HepG2 (cell line): ENCODE measurements around the gene RBCK1. TPM values are rescaled to one million over a fixed set of nuclear protein-coding genes. Genes with fewer than 3 reads are reported as not detected.
A peak's percentile ranks its signal among the peaks of the same experiment; 100 is the strongest.

ENCODE experiments used
- ARNT ChIP-seq: fragments of 450-650 bp; IDR thresholded peaks from 2 replicates; pipeline ENCODE4 v1.6.1; 2017
- E2F2 ChIP-seq: sonication (generic); formaldehyde crosslinking; IDR thresholded peaks from 2 replicates; pipeline ENCODE4 v1.4.0; 2020; ENCODE audit warnings: missing genetic modification reagents, borderline replicate concordance
- IRF9 ChIP-seq: sonication (generic); formaldehyde crosslinking; IDR thresholded peaks from 2 replicates; pipeline ENCODE4 v1.8.0; 2022; ENCODE audit warnings: missing genetic modification reagents, mild to moderate bottlenecking, borderline replicate concordance
- KIAA2018 ChIP-seq: sonication (generic); formaldehyde crosslinking; IDR thresholded peaks from 2 replicates; pipeline ENCODE4 v1.5.0; 2020; ENCODE audit warnings: mild to moderate bottlenecking, missing genetic modification reagents, borderline replicate concordance
- KLF16 ChIP-seq, 2 experiments: sonication (generic) in 1 of 2; formaldehyde crosslinking in 1 of 2; IDR thresholded peaks; 2 replicates each; pipeline versions ENCODE4 v1.6.1 to v1.8.0; 2016 to 2023; ENCODE audit warnings: missing genetic modification reagents in 2 of 2, missing compliant biosample characterization in 1 of 2
- PBX2 ChIP-seq: IDR thresholded peaks from 2 replicates; pipeline ENCODE4 v1.6.1; 2016; ENCODE audit warnings: control low read depth
- POGZ ChIP-seq: sonication (generic); formaldehyde crosslinking; IDR thresholded peaks from 2 replicates; pipeline ENCODE4 v1.4.0; 2020; ENCODE audit warnings: mild to moderate bottlenecking, missing genetic modification reagents
- SKI ChIP-seq: fragments of 450-650 bp; IDR thresholded peaks from one replicate; pipeline ENCODE4 v1.6.1; 2018; ENCODE audit warnings: mild to moderate bottlenecking; ENCODE audit not compliant: partially characterized antibody
- SMAD3 ChIP-seq: sonication (generic); formaldehyde crosslinking; IDR thresholded peaks from 2 replicates; pipeline ENCODE4 v1.4.0; 2020; ENCODE audit warnings: missing genetic modification reagents
- YEATS2 ChIP-seq: sonication (generic); formaldehyde crosslinking; IDR thresholded peaks from 2 replicates; pipeline ENCODE4 v1.4.0; 2020; ENCODE audit warnings: missing genetic modification reagents, borderline replicate concordance
- ZNF674 ChIP-seq: sonication (generic); formaldehyde crosslinking; IDR thresholded peaks from 2 replicates; pipeline ENCODE4 v1.5.0; 2020; ENCODE audit warnings: low read depth, mild to moderate bottlenecking, missing genetic modification reagents
- ZSCAN20 ChIP-seq: sonication (generic); formaldehyde crosslinking; IDR thresholded peaks from 2 replicates; pipeline ENCODE4 v1.4.0; 2020; ENCODE audit warnings: missing genetic modification reagents, mild to moderate bottlenecking, borderline replicate concordance
- polyA plus RNA-seq, 8 experiments: library from polyadenylated mRNA; depleted of rRNA in 3 of 8; stranded (reverse) in 7 of 8; unstranded in 1 of 8; fragments of >200 nt; fragmentation: Illumina TruSeq in 4 of 8; extraction: Trizol in 4 of 8; gene quantifications; 2 replicates each; pipeline versions ENCODE4 v1.2.1 to v1.2.3, GENCODE V29; 2011 to 2016; ENCODE audit warnings: low read depth in 4 of 8, missing spikeins in 1 of 8, mixed read lengths in 1 of 8; ENCODE audit not compliant: insufficient read depth in 1 of 8
- total RNA-seq, 5 experiments: library from RNA; depleted of rRNA; stranded (reverse); fragments of >200 nt; fragmentation: Illumina TruSeq; extraction: Trizol; gene quantifications; 2 replicates each; pipeline ENCODE4 v1.2.3, GENCODE V29; 2016; ENCODE audit warnings: low read depth in 1 of 5
- TF ChIP-seq, protein P1 (sequence below): sonication (generic); formaldehyde crosslinking; IDR thresholded peaks from 2 replicates; pipeline ENCODE4 v1.5.1; 2020; ENCODE audit warnings: missing genetic modification reagents, mild to moderate bottlenecking, borderline replicate concordance

RBCK1 gene
- total and polyA plus RNA-seq, 2 of the 13 experiments (the other 11 are each of a cell fraction or from before 2014, with no cell fraction given) = 149 to 215 TPM

DNA sequence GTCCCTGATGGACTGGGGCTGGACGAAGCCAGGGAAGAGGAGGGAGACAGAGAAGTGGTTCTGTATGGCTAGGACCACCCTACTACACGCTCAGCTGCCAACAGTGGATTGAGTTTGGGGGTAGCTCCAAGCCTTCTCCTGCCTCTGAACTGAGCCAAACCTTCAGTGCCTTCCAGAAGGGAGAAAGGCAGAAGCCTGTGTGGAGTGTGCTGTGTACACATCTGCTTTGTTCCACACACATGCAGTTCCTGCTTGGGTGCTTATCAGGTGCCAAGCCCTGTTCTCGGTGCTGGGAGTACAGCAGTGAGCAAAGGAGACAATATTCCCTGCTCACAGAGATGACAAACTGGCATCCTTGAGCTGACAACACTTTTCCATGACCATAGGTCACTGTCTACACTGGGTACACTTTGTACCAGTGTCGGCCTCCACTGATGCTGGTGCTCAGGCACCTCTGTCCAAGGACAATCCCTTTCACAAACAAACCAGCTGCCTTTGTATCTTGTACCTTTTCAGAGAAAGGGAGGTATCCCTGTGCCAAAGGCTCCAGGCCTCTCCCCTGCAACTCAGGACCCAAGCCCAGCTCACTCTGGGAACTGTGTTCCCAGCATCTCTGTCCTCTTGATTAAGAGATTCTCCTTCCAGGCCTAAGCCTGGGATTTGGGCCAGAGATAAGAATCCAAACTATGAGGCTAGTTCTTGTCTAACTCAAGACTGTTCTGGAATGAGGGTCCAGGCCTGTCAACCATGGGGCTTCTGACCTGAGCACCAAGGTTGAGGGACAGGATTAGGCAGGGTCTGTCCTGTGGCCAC lies 11.3 kb upstream of the RBCK1 start (continued):
- TF ChIP-seq KIAA2018 (CRISPR knock-in tag) = no peak
- peak; percentile 100 for TF ChIP-seq ZSCAN20 (CRISPR knock-in tag)
- TF ChIP-seq POGZ (CRISPR knock-in tag) = peak; percentile 86
- TF ChIP-seq, protein P1, sequence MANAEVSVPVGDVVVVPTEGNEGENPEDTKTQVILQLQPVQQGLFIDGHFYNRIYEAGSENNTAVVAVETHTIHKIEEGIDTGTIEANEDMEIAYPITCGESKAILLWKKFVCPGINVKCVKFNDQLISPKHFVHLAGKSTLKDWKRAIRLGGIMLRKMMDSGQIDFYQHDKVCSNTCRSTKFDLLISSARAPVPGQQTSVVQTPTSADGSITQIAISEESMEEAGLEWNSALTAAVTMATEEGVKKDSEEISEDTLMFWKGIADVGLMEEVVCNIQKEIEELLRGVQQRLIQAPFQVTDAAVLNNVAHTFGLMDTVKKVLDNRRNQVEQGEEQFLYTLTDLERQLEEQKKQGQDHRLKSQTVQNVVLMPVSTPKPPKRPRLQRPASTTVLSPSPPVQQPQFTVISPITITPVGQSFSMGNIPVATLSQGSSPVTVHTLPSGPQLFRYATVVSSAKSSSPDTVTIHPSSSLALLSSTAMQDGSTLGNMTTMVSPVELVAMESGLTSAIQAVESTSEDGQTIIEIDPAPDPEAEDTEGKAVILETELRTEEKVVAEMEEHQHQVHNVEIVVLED (CRISPR knock-in tag) = peak; percentile 64; the same call in 1 of the 2 replicates
- TF ChIP-seq YEATS2 (CRISPR knock-in tag) = peak; percentile 81; the same call in 1 of the 2 replicates
- TF ChIP-seq ZNF674 = no peak
- TF ChIP-seq ARNT = no peak
- peak; percentile 95 for TF ChIP-seq SKI
- peak; percentile 31; the same call in 1 of the 2 replicates for TF ChIP-seq IRF9 (CRISPR knock-in tag)
- TF ChIP-seq SMAD3 (CRISPR knock-in tag) = peak; percentile 97
- TF ChIP-seq PBX2 = peak; percentile 30; the same call in 1 of the 2 replicates
- peak in 1 of 2 experiments; percentile 93; a peak in 2 of 4 replicates for TF ChIP-seq KLF16 (CRISPR knock-in tag; IDR thresholded peaks at IDR 0.05)
- TF ChIP-seq E2F2 (CRISPR knock-in tag) = peak; percentile 32; the same call in 1 of the 2 replicates
